Measurements from ENCODE around the gene PTPRD.

PTPRD gene

GRCh38 chr9:9246726-9247125 lies 1366.1 kb downstream of the PTPRD start:
- H3K4me1 ChIP-seq (ENCODE audit: control insufficient read depth, insufficient read depth, low read length): no peaks in the 10 kb centered on the region
- H3K27ac ChIP-seq (ENCODE audit: extremely low read depth, low read depth, low read length): no peak overlapping the region
- H3K4me3 ChIP-seq (ENCODE audit: low read depth, low read length): no peak overlapping the region
- no peaks in the 10 kb centered on the region for H3K9me3 ChIP-seq (ENCODE audit: control insufficient read depth, insufficient read depth, low read depth, low read length)
- POLR2A ChIA-PET: no interaction called here
- CTCF ChIA-PET: no interaction called here
- TF ChIP-seq ZNF658 (tag by site-specific recombination; IDR thresholded peaks at IDR 0.05): no peak
- TF ChIP-seq ZNF837 (tag by site-specific recombination; IDR thresholded peaks at IDR 0.05): no peak
- no peak for TF ChIP-seq ZNF792 (tag by site-specific recombination; IDR thresholded peaks at IDR 0.05)
- no peak for TF ChIP-seq ZNF654 (tag by site-specific recombination; IDR thresholded peaks at IDR 0.05; ENCODE audit: low read depth)
- TF ChIP-seq ZNF555 (tag by site-specific recombination; conservative IDR thresholded peaks at IDR 0.05): no peak
- no peak for TF ChIP-seq ZNF169 (tag by site-specific recombination; IDR thresholded peaks at IDR 0.05)
- TF ChIP-seq ZNF146 (tag by site-specific recombination; IDR thresholded peaks at IDR 0.05): no peak
- TF ChIP-seq, protein P1, sequence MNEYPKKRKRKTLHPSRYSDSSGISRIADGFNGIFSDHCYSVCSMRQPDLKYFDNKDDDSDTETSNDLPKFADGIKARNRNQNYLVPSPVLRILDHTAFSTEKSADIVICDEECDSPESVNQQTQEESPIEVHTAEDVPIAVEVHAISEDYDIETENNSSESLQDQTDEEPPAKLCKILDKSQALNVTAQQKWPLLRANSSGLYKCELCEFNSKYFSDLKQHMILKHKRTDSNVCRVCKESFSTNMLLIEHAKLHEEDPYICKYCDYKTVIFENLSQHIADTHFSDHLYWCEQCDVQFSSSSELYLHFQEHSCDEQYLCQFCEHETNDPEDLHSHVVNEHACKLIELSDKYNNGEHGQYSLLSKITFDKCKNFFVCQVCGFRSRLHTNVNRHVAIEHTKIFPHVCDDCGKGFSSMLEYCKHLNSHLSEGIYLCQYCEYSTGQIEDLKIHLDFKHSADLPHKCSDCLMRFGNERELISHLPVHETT (tag by site-specific recombination; IDR thresholded peaks at IDR 0.05): no peak
- TF ChIP-seq ZNF335 (tag by site-specific recombination; conservative IDR thresholded peaks at IDR 0.05): no peak
- TF ChIP-seq KLF10 (tag by site-specific recombination; IDR thresholded peaks at IDR 0.05): no peak
- TF ChIP-seq ZBTB10 (tag by site-specific recombination; IDR thresholded peaks at IDR 0.05): no peak
- TF ChIP-seq ZNF394 (tag by site-specific recombination; IDR thresholded peaks at IDR 0.05; ENCODE audit: borderline replicate concordance): no peak
- no peak for TF ChIP-seq GLI4 (tag by site-specific recombination; IDR thresholded peaks at IDR 0.05)
- no peak for TF ChIP-seq SALL2 (tag by site-specific recombination; IDR thresholded peaks at IDR 0.05; ENCODE audit: borderline replicate concordance)
- no peaks in the 10 kb centered on the region for H3K36me3 ChIP-seq (ENCODE audit: control insufficient read depth in 2 of 2, insufficient read depth in 1 of 2, low read length in 2 of 2)

- CTCF ChIA-PET: no interaction called here
- Histone ChIP-seq H3K36me3 (ENCODE audit: control insufficient read depth in 2 of 2, insufficient read depth in 1 of 2, low read length in 2 of 2) (no peaks in the 10 kb centered on the region), H3K27ac (ENCODE audit: extremely low read depth, low read depth, low read length) (no peak overlapping the region), H3K9me3 (ENCODE audit: control insufficient read depth, insufficient read depth, low read depth, low read length) (no peaks in the 10 kb centered on the region), H3K4me3 (ENCODE audit: low read depth, low read length) (no peak overlapping the region), H3K4me1 (ENCODE audit: control insufficient read depth, insufficient read depth, low read length) (no peaks in the 10 kb centered on the region)
- POLR2A ChIA-PET: no interaction called here
- TF ChIP-seq ZFP3 (tag by site-specific recombination; IDR thresholded peaks at IDR 0.05; ENCODE audit: low read depth) (no peak), HOXC10 (CRISPR knock-in tag; IDR thresholded peaks at IDR 0.05) (no peak), ZBTB7A (tag by site-specific recombination; IDR thresholded peaks at IDR 0.05; ENCODE audit: low read depth) (no peak), ZSCAN16 (tag by site-specific recombination; IDR thresholded peaks at IDR 0.05) (no peak), ZFHX2 (tag by site-specific recombination; conservative IDR thresholded peaks at IDR 0.05) (no peak), ZNF529 (tag by site-specific recombination; IDR thresholded peaks at IDR 0.05; ENCODE audit: insufficient replicate concordance) (no peak), ZNF266 (tag by site-specific recombination; IDR thresholded peaks at IDR 0.05; ENCODE audit: low read depth) (no peak)
- TF ChIP-seq, protein P2, sequence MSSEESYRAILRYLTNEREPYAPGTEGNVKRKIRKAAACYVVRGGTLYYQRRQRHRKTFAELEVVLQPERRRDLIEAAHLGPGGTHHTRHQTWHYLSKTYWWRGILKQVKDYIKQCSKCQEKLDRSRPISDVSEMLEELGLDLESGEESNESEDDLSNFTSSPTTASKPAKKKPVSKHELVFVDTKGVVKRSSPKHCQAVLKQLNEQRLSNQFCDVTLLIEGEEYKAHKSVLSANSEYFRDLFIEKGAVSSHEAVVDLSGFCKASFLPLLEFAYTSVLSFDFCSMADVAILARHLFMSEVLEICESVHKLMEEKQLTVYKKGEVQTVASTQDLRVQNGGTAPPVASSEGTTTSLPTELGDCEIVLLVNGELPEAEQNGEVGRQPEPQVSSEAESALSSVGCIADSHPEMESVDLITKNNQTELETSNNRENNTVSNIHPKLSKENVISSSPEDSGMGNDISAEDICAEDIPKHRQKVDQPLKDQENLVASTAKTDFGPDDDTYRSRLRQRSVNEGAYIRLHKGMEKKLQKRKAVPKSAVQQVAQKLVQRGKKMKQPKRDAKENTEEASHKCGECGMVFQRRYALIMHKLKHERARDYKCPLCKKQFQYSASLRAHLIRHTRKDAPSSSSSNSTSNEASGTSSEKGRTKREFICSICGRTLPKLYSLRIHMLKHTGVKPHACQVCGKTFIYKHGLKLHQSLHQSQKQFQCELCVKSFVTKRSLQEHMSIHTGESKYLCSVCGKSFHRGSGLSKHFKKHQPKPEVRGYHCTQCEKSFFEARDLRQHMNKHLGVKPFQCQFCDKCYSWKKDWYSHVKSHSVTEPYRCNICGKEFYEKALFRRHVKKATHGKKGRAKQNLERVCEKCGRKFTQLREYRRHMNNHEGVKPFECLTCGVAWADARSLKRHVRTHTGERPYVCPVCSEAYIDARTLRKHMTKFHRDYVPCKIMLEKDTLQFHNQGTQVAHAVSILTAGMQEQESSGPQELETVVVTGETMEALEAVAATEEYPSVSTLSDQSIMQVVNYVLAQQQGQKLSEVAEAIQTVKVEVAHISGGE (tag by site-specific recombination; conservative IDR thresholded peaks at IDR 0.05; ENCODE audit: low read depth): no peak
- TF ChIP-seq, protein P3, sequence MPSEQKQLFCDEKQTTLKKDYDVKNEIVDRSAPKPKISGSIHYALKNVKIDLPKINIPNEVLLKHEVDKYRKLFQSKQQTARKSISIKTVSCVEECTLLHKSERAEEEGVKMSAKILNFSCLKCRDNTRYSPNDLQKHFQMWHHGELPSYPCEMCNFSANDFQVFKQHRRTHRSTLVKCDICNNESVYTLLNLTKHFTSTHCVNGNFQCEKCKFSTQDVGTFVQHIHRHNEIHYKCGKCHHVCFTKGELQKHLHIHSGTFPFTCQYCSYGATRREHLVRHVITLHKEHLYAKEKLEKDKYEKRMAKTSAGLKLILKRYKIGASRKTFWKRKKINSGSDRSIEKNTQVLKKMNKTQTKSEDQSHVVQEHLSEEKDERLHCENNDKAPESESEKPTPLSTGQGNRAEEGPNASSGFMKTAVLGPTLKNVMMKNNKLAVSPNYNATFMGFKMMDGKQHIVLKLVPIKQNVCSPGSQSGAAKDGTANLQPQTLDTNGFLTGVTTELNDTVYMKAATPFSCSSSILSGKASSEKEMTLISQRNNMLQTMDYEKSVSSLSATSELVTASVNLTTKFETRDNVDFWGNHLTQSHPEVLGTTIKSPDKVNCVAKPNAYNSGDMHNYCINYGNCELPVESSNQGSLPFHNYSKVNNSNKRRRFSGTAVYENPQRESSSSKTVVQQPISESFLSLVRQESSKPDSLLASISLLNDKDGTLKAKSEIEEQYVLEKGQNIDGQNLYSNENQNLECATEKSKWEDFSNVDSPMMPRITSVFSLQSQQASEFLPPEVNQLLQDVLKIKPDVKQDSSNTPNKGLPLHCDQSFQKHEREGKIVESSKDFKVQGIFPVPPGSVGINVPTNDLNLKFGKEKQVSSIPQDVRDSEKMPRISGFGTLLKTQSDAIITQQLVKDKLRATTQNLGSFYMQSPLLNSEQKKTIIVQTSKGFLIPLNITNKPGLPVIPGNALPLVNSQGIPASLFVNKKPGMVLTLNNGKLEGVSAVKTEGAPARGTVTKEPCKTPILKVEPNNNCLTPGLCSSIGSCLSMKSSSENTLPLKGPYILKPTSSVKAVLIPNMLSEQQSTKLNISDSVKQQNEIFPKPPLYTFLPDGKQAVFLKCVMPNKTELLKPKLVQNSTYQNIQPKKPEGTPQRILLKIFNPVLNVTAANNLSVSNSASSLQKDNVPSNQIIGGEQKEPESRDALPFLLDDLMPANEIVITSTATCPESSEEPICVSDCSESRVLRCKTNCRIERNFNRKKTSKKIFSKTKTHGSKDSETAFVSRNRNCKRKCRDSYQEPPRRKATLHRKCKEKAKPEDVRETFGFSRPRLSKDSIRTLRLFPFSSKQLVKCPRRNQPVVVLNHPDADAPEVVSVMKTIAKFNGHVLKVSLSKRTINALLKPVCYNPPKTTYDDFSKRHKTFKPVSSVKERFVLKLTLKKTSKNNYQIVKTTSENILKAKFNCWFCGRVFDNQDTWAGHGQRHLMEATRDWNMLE (tag by site-specific recombination; conservative IDR thresholded peaks at IDR 0.05; ENCODE audit: low read depth): no peak
Observed at GRCh38 chr9:9231946-9232345, 1380.9 kb downstream of the PTPRD start.
